Upper lobe of left lung (tissue), 6 donors: ENCODE results near the gene ANKRD30A. TPM values are rescaled to one million over a fixed set of nuclear protein-coding genes. Genes with fewer than 3 reads are reported as not detected.
"Not testable (repeated sequence)": the region's sequence is repeated elsewhere in the genome, so short reads cannot be mapped to it uniquely, and the experiment has no call there.

Experiments
- ATAC-seq, 2 donors: fragments of 200-7000 bp; cut with Tn5 transposase; one replicate each; pipeline ENCODE4 v1.9.1; 2022; ENCODE audit warnings: mild to moderate bottlenecking in 2 of 2, moderate library complexity in 2 of 2; ENCODE audit not compliant: low FRiP score in 2 of 2
- DNase-seq, 2 donors: peaks; one replicate each; pipeline ENCODE4 v3.0.0-alpha.2; 2019 to 2020
- H3K27ac ChIP-seq, 4 donors: fragments of 200-600 bp; sonication (generic); one replicate each; pipeline ENCODE4 v1.5.1; 2016 to 2019
- H3K27me3 ChIP-seq, 4 donors: fragments of 200-600 bp; sonication (generic); one replicate each; pipeline ENCODE4 v1.5.1; 2017 to 2019
- H3K36me3 ChIP-seq, 4 donors: fragments of 200-600 bp; sonication (generic); one replicate each; pipeline ENCODE4 v1.5.1; 2016 to 2019
- H3K4me1 ChIP-seq, 4 donors: fragments of 200-600 bp; sonication (generic); one replicate each; pipeline ENCODE4 v1.5.1; 2018 to 2019
- H3K4me3 ChIP-seq, 4 donors: fragments of 200-600 bp; sonication (generic); one replicate each; pipeline ENCODE4 v1.5.1; 2017 to 2019; ENCODE audit warnings: mild to moderate bottlenecking in 2 of 4, moderate library complexity in 1 of 4
- H3K9me3 ChIP-seq, 4 donors: fragments of 200-600 bp; sonication (generic); one replicate each; pipeline ENCODE4 v1.5.1; 2018 to 2019
- CTCF ChIP-seq, 6 experiments: fragments of 450-650 bp in 4 of 6; fragments of 200-600 bp in 2 of 6; sonication (generic) in 2 of 6; IDR thresholded peaks; one replicate each; pipeline ENCODE4 v1.5.1; 2016 to 2019; ENCODE audit warnings: antibody characterized with exemption in 6 of 6
- EP300 ChIP-seq, 4 donors: sonication (generic); formaldehyde crosslinking; IDR thresholded peaks; one replicate each; pipeline ENCODE4 v1.5.1; 2017; ENCODE audit warnings: antibody characterized with exemption in 4 of 4, control low read depth in 2 of 4
- POLR2A ChIP-seq, 4 donors: fragments of 450-650 bp; IDR thresholded peaks; one replicate each; pipeline ENCODE4 v1.5.1; 2016 to 2017; ENCODE audit warnings: antibody characterized with exemption in 4 of 4, mild to moderate bottlenecking in 2 of 4
- POLR2AphosphoS5 ChIP-seq, 2 donors: sonication (generic); formaldehyde crosslinking; IDR thresholded peaks; one replicate each; pipeline ENCODE4 v1.5.1; 2017; ENCODE audit warnings: antibody characterized with exemption in 2 of 2
- WGBS, 2 donors: methylation state at CpG; one replicate each; pipeline ENCODE4 v1.1.5; 2017 to 2018; 5-methylcytosine and 5-hydroxymethylcytosine counted together
- total RNA-seq, 6 donors: library from RNA; depleted of rRNA in 4 of 6; stranded (reverse); fragments of >200 nt in 4 of 6; gene quantifications; one replicate each; pipeline versions ENCODE4 v1.1.0 to v1.2.1, GENCODE V29; 2016 to 2021
- donor health status: DM: no; HTN: no; CAD: no; lungs with moderate emphysema.
- donor health status: DM: no; HTN: yes; CAD: no; lungs with severe emphysema.

The ANKRD30A gene
- total RNA-seq, 6 donors from 2014 or later: not detected

GRCh38 chr10:37109000-37109399, 16.4 kb upstream of the ANKRD30A start:
- DNase-seq (no peak), ATAC-seq (no peak)
- H3K4me1 ChIP-seq: no peaks in the 10 kb centered on the region
- WGBS, 2 donors: 50 to 79% methylated on average over 1 of the region's 1 CpG
- TF ChIP-seq EP300 (IDR thresholded peaks at IDR 0.05) (no peak), CTCF (IDR thresholded peaks at IDR 0.05) (no peak), POLR2AphosphoS5 (IDR thresholded peaks at IDR 0.05) (no peak), POLR2A (IDR thresholded peaks at IDR 0.05) (no peak)
- H3K4me3 ChIP-seq: no peak overlapping the region
- no peaks in the 10 kb centered on the region for H3K9me3 ChIP-seq
- no peak overlapping the region for H3K27ac ChIP-seq
- H3K36me3 ChIP-seq: no peaks in the 10 kb centered on the region
- H3K27me3 ChIP-seq: no peaks in the 10 kb centered on the region

- H3K4me1 ChIP-seq: no peaks in the 10 kb centered on the region
- no peak for ATAC-seq
- DNase-seq: peak in 1 of 2 donors; percentile 79
- peaks cover 0 to 15% (median 0%) of the 10 kb centered on the region in 4 donors for H3K9me3 ChIP-seq
- TF ChIP-seq EP300 (IDR thresholded peaks at IDR 0.05): no peak
- H3K36me3 ChIP-seq: no peaks in the 10 kb centered on the region
- no peak overlapping the region for H3K4me3 ChIP-seq
- 87 to 91% methylated on average over 21 of the region's 21 CpGs for WGBS, 2 donors
- H3K27me3 ChIP-seq: no peaks in the 10 kb centered on the region
- no peak overlapping the region for H3K27ac ChIP-seq
These were observed 866 bp upstream of the ANKRD30A start for GRCh38 chr10:37124532-37124931.

- 94% methylated on average over 12 of the region's 12 CpGs for WGBS, 2 donors
- no peaks in the 10 kb centered on the region for H3K36me3 ChIP-seq
- H3K9me3 ChIP-seq: peaks cover 0 to 15% (median 0%) of the 10 kb centered on the region in 4 donors
- H3K27ac ChIP-seq: no peak overlapping the region
- H3K27me3 ChIP-seq: no peaks in the 10 kb centered on the region
- no peaks in the 10 kb centered on the region for H3K4me1 ChIP-seq
- ATAC-seq (no peak), DNase-seq (peak in 1 of 2 donors; percentile 57)
- TF ChIP-seq EP300 (IDR thresholded peaks at IDR 0.05): no peak
- no peak for TF ChIP-seq CTCF (IDR thresholded peaks at IDR 0.05)
- no peak for TF ChIP-seq POLR2A (IDR thresholded peaks at IDR 0.05)
- no peak for TF ChIP-seq POLR2AphosphoS5 (IDR thresholded peaks at IDR 0.05)
- H3K4me3 ChIP-seq: no peak overlapping the region
These were observed 523 bp downstream of the ANKRD30A start for GRCh38 chr10:37125921-37126320.

- WGBS, 2 donors: 12 to 25% methylated on average over 5 of the region's 5 CpGs
- no peaks in the 10 kb centered on the region for H3K36me3 ChIP-seq
- no peaks in the 10 kb centered on the region for H3K9me3 ChIP-seq
- H3K27me3 ChIP-seq: no peaks in the 10 kb centered on the region
- H3K4me1 ChIP-seq: no peaks in the 10 kb centered on the region
- DNase-seq: no peak
- ATAC-seq: no peak
- H3K4me3 ChIP-seq: no peak overlapping the region
- no peak overlapping the region for H3K27ac ChIP-seq
- no peak for TF ChIP-seq EP300 (IDR thresholded peaks at IDR 0.05)
- TF ChIP-seq POLR2AphosphoS5 (IDR thresholded peaks at IDR 0.05): no peak
- TF ChIP-seq POLR2A (IDR thresholded peaks at IDR 0.05): no peak
- no peak for TF ChIP-seq CTCF (IDR thresholded peaks at IDR 0.05)
These were observed 21.0 kb downstream of the ANKRD30A start for GRCh38 chr10:37146443-37146842.

GRCh38 chr10:37162430-37162829, 37.0 kb downstream of the ANKRD30A start:
- not testable (repeated sequence) for ATAC-seq, H3K4me1 ChIP-seq, H3K4me3 ChIP-seq, H3K9me3 ChIP-seq, H3K27ac ChIP-seq, H3K36me3 ChIP-seq, DNase-seq, H3K27me3 ChIP-seq
- 78 to 83% methylated on average over 4 of the region's 4 CpGs for WGBS, 2 donors

GRCh38 chr10:37171945-37172344, 46.5 kb downstream of the ANKRD30A start:
- not testable (repeated sequence) for H3K27me3 ChIP-seq, DNase-seq, H3K4me1 ChIP-seq, H3K9me3 ChIP-seq, H3K27ac ChIP-seq, H3K4me3 ChIP-seq, H3K36me3 ChIP-seq
- peak in 1 of 2 donors; percentile 65 for ATAC-seq
- 87 to 90% methylated on average over 12 to 13 of the region's 13 CpGs for WGBS, 2 donors

GRCh38 chr10:37178296-37178695, 52.9 kb downstream of the ANKRD30A start:
- ATAC-seq: peak in 1 of 2 donors; percentile 65
- not testable (repeated sequence) for H3K9me3 ChIP-seq, DNase-seq, H3K27me3 ChIP-seq, H3K4me1 ChIP-seq, H3K36me3 ChIP-seq, H3K4me3 ChIP-seq, H3K27ac ChIP-seq
- 64 to 66% methylated on average over 4 of the region's 4 CpGs for WGBS, 2 donors

- H3K4me3 ChIP-seq, H3K27me3 ChIP-seq, H3K4me1 ChIP-seq, H3K36me3 ChIP-seq, H3K27ac ChIP-seq, DNase-seq, H3K9me3 ChIP-seq: not testable (repeated sequence)
- WGBS, 2 donors: 60 to 84% methylated on average over 1 to 5 of the region's 11 CpGs
- ATAC-seq: peak in 1 of 2 donors; percentile 13
These were observed 57.3 kb downstream of the ANKRD30A start for GRCh38 chr10:37182719-37183118.
